NCI-H526 (cell line): ENCODE data around the gene HES2.
A peak's percentile ranks its signal among the peaks of the same experiment; 100 is the strongest.
"Not testable (repeated sequence)": the region's sequence is repeated elsewhere in the genome, so short reads cannot be mapped to it uniquely, and the experiment has no call there.

Experiments used
- DNase-seq, 2 experiments: peaks; one replicate each; lab custom pipeline; 2025; lab: John Stamatoyannopoulos, UW

Gene HES2

DNA sequence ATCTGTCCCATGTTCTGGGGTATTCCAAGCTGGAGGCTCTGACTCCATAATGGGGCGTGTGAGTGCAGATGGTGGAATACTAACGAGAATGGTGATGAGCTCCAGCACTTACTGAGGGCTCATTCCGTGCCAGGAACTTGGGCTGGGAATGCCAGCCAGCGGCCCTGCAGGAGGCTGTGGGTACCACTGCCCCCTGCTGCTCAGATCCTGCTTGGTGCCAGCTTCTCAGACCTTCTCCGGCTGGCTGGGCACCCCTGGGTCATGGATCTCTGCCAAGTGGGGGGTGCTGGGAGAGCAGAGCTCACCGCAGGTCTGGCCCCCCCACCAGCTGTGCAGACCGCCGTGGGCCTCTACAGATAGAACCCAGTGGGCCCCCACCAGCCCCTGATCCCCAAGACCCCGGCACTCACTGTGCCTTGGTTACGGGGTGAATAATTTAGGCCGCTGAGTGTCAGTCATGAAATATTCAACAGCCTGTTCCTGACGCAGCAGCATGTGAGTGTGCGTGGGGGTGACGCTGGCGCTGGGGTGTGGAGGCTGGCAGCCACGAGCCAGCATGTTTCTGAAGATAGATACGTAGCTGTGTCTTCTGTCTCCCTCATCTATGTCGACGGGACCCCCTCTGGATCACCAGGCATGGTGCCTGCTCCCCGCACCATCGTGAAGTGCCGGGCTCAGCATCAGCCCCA is 17.4 kb upstream of the HES2 start:
- DNase-seq: peak in 1 of 2 experiments; percentile 74

DNA sequence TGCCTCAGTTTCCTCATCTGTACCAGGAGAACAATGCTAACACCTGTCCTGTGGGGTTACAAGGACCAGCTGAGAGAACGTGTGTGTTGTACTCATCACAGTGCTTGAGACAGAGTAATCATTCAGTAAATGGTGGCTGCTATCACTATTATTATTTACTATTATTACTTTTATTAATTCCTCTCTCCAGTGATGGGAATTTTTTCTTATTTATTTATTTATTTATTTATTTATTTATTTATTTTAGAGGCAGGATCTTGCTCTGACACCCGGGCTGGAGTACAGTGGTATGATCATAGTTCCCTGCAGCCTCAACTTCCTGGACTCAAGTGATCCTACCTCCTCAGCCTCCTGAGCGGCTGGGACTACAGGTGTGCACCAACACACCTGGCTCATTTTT is 16.6 kb upstream of the HES2 start:
- not testable (repeated sequence) for DNase-seq

- no peak for DNase-seq
These were observed 15.8 kb upstream of the HES2 start for GRCh38 chr1:6435547-6435946.

DNA sequence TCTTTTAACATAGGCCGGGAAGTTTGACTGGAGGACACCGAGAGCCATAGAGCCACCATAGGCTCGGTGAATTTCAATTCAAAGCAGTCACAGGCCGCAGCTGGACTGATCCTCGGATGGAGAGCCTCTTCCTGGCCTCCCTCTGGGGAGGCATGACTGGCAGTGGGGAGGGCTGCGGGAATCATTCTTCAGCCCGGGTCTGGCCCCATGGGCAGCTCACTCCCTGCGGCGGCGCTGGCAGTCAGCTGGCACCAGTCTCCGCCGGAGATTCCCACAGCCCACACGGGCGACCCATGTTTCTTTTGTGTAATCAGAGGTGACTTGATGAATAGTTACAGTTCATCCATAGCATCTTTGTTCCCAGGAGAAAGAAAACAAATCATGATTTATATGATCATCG is 15.4 kb upstream of the HES2 start:
- no peak for DNase-seq

DNA sequence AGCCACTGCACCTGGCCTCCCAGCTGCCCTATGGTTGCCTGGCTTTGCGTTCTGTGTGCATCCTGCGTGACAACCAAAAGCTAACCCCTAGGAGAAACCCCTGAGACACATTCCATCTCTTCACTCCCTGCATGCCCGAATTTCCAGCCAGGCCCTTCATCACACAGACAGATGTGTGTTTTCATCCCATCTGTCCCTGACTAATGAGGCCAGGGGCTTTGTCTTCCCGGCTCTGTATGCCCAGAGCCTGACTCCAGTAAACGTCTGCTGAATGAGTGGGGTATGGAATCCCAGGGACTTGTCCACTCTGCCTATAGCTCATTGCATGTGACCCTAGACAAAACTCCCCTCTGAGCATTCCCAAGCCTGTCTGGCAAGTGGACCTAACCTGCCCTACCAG is 14.5 kb upstream of the HES2 start:
- DNase-seq: no peak

- not testable (repeated sequence) for DNase-seq
These were observed 12.2 kb upstream of the HES2 start for GRCh38 chr1:6431645-6432579.

- not testable (repeated sequence) for DNase-seq
These were observed 10.1 kb upstream of the HES2 start for GRCh38 chr1:6429660-6430411.

DNA sequence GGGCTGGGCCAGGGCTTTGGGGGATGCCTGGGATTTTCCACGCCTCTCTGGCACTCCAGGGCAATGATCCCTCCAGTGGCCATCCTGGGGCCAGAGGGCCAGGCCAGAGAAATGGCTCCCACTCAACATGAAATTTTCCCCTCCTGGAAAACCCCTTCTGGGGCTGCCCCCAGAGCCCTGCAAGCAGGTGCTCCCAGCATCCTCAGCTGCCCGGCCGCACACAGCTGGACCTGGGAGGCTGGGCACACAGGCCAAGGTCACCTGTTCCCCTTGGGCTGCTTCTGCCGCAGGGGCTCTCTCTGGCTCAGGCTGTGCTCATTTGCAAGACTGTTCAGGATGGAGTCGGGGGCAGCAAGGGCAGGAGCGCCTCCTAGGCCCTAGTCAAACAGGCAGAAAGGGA is 8.7 kb upstream of the HES2 start:
- DNase-seq: not testable (repeated sequence)

GRCh38 chr1:6427441-6428390 is 8.0 kb upstream of the HES2 start:
- DNase-seq: no peak

GRCh38 chr1:6426972-6427350 is 7.2 kb upstream of the HES2 start:
- DNase-seq: no peak

DNA sequence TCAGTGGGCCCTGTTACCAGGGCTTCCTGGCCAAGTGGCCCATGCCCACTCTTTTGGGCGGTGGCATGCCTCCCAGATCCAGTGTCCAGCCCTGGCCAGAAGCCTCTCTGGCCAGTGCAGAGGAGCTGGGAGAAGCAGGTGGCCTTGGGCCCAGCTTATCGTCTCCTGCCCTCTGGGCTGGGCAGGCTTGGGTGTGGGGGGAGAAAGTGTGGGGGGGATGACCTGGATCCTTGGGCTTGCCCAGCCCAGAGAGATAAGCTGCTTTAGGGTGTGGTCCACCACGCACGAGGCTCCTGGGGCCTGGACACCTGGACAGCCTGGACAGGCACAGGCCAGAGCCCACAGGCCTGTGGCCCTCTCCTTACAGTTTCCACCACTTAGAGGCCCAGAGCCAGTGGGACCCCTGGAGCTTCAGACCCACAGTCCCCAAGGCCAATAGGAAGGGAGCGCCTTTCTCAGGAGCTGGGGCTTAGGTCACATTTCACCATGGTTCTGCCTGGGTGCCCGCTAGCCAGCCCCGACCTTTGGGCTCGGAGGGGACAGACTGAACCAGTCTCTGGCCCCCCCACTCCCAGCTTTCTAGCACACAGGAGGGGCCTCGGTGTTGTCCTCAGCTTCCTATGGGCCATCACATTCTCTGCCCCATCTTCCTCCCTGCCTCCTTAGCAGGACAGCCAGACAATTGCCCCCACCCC is 6.7 kb upstream of the HES2 start:
- no peak for DNase-seq

GRCh38 chr1:6425658-6426057 is 5.9 kb upstream of the HES2 start:
- DNase-seq: no peak

DNA sequence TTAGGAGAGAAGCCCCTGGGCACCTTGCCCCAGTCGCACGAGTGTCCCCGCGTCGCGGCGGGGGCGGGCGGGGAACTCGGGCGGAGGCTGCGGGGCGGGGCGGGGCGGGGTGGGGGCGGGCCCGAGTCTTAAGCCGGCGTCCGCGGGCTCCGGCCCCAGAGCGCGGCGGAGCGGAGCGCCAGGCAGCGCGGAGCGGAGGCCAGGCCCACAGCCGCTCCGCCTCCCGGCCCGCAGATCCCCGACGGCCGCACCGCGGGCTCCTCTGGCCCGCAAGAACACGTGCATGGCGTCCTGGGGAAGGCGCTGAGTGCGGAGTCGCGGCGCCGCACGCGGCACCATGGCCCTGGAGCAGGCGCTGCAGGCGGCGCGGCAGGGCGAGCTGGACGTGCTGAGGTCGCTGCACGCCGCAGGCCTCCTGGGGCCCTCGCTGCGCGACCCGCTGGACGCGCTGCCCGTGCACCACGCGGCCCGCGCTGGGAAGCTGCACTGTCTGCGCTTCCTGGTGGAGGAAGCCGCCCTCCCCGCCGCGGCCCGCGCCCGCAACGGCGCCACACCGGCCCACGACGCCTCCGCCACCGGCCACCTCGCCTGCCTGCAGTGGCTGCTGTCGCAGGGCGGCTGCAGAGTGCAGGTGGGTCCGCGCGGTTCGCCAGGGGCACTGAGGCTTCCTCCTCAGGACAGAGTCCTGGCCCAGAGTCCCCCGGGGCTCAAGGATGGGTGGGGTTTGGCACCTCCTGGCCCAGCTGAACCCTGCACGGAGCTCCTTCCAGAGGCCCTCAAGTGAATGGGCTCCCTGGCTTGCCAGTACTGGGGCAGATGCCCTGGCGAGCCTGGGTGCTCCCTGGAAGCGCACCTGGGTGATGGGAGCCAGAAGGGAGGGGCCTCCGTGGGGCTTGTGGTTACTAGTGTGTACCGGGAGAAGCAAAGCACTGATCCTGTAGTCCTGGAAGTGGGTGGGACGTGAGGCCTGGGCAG is 5.2 kb upstream of the HES2 start, which contains the start of gene ESPN:
TSS of gene ESPN (plus strand) at position 158 of the 975 bp plus-strand sequence. CDS start at position 338, 180 bp downstream.
- DNase-seq: peak; percentile 33 to 78

DNA sequence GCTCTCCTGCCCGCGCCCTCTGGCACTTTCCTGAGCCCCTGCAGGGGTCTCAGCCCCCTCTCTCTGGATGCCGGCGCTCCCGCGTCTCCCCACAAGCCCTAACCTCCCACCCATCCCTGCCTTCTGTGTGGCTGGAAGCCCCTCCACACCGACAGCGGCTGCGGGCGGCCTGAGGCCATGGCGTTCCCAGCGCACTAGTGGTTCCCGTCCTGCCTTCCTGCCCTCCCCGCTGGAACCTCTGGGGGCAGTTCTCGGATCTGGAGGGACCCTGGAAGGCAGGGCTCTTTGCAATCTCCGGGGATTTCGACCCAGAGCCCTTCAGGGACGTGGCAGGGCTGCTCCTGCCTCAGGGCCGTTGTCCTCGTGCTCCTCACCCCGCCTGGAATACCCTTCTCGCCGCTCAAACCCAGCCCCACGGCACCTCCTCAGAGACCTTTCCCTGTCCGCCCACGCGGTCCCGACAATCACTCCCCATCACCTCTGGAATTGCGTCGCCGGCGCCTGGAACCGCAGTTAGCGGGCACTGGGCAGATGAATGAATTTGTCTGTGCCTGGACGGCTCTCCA is 4.4 kb upstream of the HES2 start:
- no peak for DNase-seq

GRCh38 chr1:6423321-6423999 is 3.7 kb upstream of the HES2 start:
- DNase-seq: peak; percentile 66 to 88

GRCh38 chr1:6421266-6421665 is 1.5 kb upstream of the HES2 start:
- DNase-seq: no peak

DNA sequence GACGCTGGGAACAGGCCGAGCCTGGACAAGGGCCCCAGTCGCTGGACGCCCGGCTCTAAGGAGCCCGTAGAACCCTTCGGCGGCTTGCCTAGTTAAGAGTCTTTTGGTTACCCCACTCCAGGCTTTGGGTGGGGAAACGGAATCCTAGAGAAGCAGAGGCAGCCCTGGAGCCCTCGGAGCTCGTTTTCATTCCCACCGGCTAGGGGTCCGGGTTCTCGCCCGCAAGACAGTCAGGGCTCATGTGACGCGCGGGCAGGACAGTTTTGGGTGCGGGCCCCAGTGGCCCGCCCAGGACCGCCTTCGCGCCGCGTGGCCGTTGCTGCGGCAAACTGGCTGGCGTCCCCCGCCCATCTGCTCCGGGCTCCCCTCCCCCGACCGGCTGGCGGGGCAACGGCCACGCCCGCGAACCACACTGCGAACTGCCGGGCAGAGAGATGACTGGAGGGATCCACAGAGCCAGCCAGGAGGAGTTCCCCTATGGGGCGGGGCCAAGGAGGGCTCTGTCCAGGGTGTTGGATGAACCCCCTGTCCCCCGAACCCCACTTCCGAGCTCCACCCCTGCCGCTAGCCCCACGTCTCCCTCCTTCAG is 829 bp upstream of the HES2 start:
- DNase-seq: peak; percentile 56 to 88

- DNase-seq: peak in 1 of 2 experiments; percentile 89
These were observed 319 bp downstream of the HES2 start for GRCh38 chr1:6419397-6419803.
